A673 (cell line): ENCODE results near the gene AVPR1A. TPM values are rescaled to one million over a fixed set of nuclear protein-coding genes. Genes with fewer than 3 reads are reported as not detected.
A peak's percentile ranks its signal among the peaks of the same experiment; 100 is the strongest.

Experiments used
- Bru-seq: library from RNA; stranded (reverse); fragments of 400-500 nt; gene quantifications from one replicate; lab custom pipeline; 2021; lab: Mats Ljungman, UMichigan
- BruChase-seq, 2 experiments: library from RNA; stranded (reverse); fragments of 400-500 nt; gene quantifications; one replicate each; lab custom pipeline; 2021; lab: Mats Ljungman, UMichigan
- BruUV-seq: library from RNA; stranded (reverse); fragments of 400-500 nt; replicated peaks from 2 replicates; lab custom pipeline; 2021; lab: Mats Ljungman, UMichigan
- CTCF ChIA-PET: fragments of 300-600 bp; sonication (Branson Sonifier 250); formaldehyde crosslinking; loops from one replicate; lab custom pipeline; 2022; ENCODE audit warnings: antibody characterized with exemption; lab: Charles Lee
- POLR2A ChIA-PET: fragments of 300-600 bp; sonication (Branson Sonifier 250); formaldehyde crosslinking; loops from one replicate; lab custom pipeline; 2022; ENCODE audit warnings: antibody characterized with exemption; ENCODE audit not compliant: low non-redundant PET; lab: Charles Lee
- DNase-seq: peaks from one replicate; pipeline ENCODE4 v3.0.0-alpha.2; 2015; ENCODE audit warnings: low spot score
- H3K27ac ChIP-seq: fragments of 200-600 bp; sonication (generic); 2 replicates; pipeline ENCODE4 v1.5.1; 2016; ENCODE audit warnings: mixed run types, low read depth, mild to moderate bottlenecking, mixed read lengths, antibody characterized with exemption, low read length; ENCODE audit not compliant: poor library complexity, severe bottlenecking
- H3K27me3 ChIP-seq: fragments of 200-600 bp; sonication (generic); replicated peaks from 2 replicates; pipeline ENCODE4 v1.6.1; 2017; ENCODE audit warnings: mixed run types, low read depth, mild to moderate bottlenecking, mixed read lengths, antibody characterized with exemption, low read length; ENCODE audit not compliant: insufficient read depth, poor library complexity
- H3K36me3 ChIP-seq: fragments of 200-600 bp; sonication (generic); 2 replicates; pipeline ENCODE4 v1.6.1; 2016; ENCODE audit warnings: mixed run types, mild to moderate bottlenecking, mixed read lengths, antibody characterized with exemption, low read length; ENCODE audit not compliant: insufficient read depth, poor library complexity, severe bottlenecking
- H3K4me1 ChIP-seq: fragments of 200-600 bp; sonication (generic); 2 replicates; pipeline ENCODE4 v1.6.1; 2017; ENCODE audit warnings: mixed run types, mild to moderate bottlenecking, mixed read lengths, antibody characterized with exemption, low read length; ENCODE audit not compliant: insufficient read depth, poor library complexity, severe bottlenecking
- H3K4me3 ChIP-seq: fragments of 200-600 bp; sonication (generic); 2 replicates; pipeline ENCODE4 v1.5.1; 2016; ENCODE audit warnings: low read depth, mixed run types, mild to moderate bottlenecking, mixed read lengths, low read length; ENCODE audit not compliant: poor library complexity, severe bottlenecking
- H3K9me3 ChIP-seq: fragments of 200-600 bp; sonication (generic); 2 replicates; pipeline ENCODE4 v1.6.1; 2016; ENCODE audit warnings: mixed run types, low read depth, mild to moderate bottlenecking, mixed read lengths, antibody characterized with exemption, low read length; ENCODE audit not compliant: poor library complexity, severe bottlenecking
- EZH2 ChIP-seq: fragments of 200-600 bp; sonication (generic); IDR thresholded peaks from 2 replicates; pipeline ENCODE4 v1.6.1; 2017; ENCODE audit warnings: borderline replicate concordance, low read depth, mild to moderate bottlenecking, mixed read lengths, antibody characterized with exemption, low read length; ENCODE audit not compliant: poor library complexity, severe bottlenecking
- intact Hi-C: fragments of 100-400 bp; cut with micrococcal nuclease; formaldehyde crosslinking; loops from one replicate; pipeline ENCODE4 v1.10.0; 2022; ENCODE audit not compliant: unreplicated experiment
- long read RNA-seq: library from polyadenylated mRNA; stranded (forward); transcript quantifications from one replicate; pipeline ENCODE4 v2.0.0, GENCODE V29; 2022
- total RNA-seq: library from RNA; stranded (reverse); gene quantifications from 2 replicates; pipeline ENCODE4 v1.2.3, GENCODE V29; 2021
- TF ChIP-seq, protein P1 (sequence below): fragments of 300-800, 200-600 bp; sonication (generic); conservative IDR thresholded peaks from 2 replicates; pipeline ENCODE4 v1.5.1; 2017; ENCODE audit warnings: low read depth, mild to moderate bottlenecking, antibody characterized with exemption, low read length, moderate library complexity, mixed read lengths

AVPR1A gene
- 1.9 and 3.2 TPM in 2 replicates for total RNA-seq
- Bru-seq, nascent RNA = percentile 45 among the genes with signal in this experiment
- BruChase-seq, experiment 1, labeled RNA remaining after a 2-hour chase = percentile 69 among the genes with signal in this experiment
- percentile 62 among the genes with signal in this experiment for BruChase-seq, experiment 2, labeled RNA remaining after a 6-hour chase
- long read RNA-seq, full-length matches to known transcripts = 1 of 3 reads
- long read RNA-seq, partial matches to known transcripts = 0 of 3 reads
- long read RNA-seq, other reads (novel, unspliced or antisense) = 2 of 3 reads

DNA sequence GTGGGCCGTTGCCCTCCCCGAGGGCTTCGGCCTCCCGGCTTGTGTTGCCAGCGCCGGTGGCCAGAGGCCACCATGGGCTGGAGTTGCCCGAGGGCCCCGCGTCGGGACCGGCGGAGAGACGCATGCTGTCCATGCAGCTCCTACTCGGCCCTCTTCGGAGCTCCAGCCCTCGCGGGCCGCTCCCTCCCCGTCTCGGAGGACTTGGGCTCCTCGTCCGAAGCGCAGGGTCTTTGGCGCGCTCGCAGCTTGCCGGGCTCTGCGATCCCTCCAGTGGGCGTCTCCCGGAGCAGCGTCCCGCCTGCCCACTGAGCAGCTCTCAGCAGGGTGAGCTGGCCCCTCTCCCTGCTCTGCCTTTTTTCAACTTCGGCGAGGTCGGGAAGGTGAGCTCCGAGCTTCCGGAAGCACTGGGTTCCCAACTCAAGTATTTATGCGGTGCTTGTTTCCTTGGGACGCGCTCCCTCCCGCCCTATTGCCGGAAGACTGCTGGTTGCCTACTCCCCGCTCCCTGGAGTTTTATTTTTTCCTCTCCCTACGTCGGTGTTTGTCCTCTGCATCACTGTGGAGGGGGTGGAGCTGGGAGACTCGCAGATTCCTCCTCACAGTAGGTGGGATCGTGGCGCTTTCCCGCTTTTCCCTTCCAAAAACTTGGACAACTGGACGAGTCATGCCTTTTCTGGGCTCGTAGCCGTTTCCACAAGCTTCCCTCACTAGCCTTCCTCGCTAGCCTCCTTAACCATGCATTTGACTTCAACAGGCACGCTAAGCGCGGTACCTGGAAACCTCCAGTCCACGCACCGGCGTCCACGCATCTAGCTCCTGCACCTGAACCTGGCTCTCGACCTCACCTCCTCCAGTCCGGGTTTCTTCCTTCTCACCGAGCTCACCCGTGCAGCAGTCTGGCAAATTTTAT is at the start of gene AVPR1A:
Gene AVPR1A (minus strand): TSS at position 489 of the 910 bp plus-strand sequence. CDS start 365 bp downstream, at position 124.
- CTCF ChIA-PET = interaction anchor here (1.1 kb wide), 1 partner anchor 615 kb away, joined by 3 read pairs; no protein-coding TSS in a partner anchor
- no TSS peak for BruUV-seq
- POLR2A ChIA-PET = no interaction called here
- peak within 1 kb of the TSS; percentile 40 for H3K4me3 ChIP-seq
- peaks cover 45% of the 10 kb centered on the region for H3K27me3 ChIP-seq
- intact Hi-C loops = loop anchor here (5.0 kb wide), 1 partner anchor 126 kb away; no protein-coding TSS in a partner anchor
- H3K36me3 ChIP-seq = no peaks in the 10 kb centered on the region
- no peak within 1 kb of the TSS for H3K27ac ChIP-seq
- peak; percentile 30 for DNase-seq
- H3K4me1 ChIP-seq = no peaks in the 10 kb centered on the region
- TF ChIP-seq, protein P1, sequence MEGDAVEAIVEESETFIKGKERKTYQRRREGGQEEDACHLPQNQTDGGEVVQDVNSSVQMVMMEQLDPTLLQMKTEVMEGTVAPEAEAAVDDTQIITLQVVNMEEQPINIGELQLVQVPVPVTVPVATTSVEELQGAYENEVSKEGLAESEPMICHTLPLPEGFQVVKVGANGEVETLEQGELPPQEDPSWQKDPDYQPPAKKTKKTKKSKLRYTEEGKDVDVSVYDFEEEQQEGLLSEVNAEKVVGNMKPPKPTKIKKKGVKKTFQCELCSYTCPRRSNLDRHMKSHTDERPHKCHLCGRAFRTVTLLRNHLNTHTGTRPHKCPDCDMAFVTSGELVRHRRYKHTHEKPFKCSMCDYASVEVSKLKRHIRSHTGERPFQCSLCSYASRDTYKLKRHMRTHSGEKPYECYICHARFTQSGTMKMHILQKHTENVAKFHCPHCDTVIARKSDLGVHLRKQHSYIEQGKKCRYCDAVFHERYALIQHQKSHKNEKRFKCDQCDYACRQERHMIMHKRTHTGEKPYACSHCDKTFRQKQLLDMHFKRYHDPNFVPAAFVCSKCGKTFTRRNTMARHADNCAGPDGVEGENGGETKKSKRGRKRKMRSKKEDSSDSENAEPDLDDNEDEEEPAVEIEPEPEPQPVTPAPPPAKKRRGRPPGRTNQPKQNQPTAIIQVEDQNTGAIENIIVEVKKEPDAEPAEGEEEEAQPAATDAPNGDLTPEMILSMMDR = no peak
- TF ChIP-seq EZH2 = no peak
- H3K9me3 ChIP-seq = no peaks in the 10 kb centered on the region

DNA sequence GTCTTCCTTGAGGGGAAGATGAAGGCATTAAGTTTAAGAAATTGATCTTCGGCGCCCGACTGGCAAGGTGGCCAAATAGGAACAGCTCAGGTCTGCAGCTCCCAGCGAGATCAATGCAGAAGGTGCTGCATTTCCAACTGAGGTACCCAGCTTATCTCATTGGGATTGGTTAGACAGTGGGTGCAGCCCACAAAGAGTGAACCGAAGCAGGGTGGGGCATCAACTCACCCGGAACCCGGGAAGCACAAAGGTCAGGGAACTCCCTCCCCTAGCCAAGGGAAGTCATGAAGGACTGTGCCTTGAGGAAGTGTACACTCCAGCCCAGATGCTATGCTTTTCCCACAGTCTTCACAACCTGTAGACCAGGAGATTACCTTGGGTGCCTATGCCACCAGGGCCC is 45.2 kb upstream of the AVPR1A start:
- Histone ChIP-seq H3K4me3 (no peak overlapping the region), H3K27me3 (peaks cover 16% of the 10 kb centered on the region), H3K4me1 (no peaks in the 10 kb centered on the region), H3K27ac (no peak overlapping the region), H3K9me3 (no peaks in the 10 kb centered on the region), H3K36me3 (no peaks in the 10 kb centered on the region)
- no TSS peak for BruUV-seq
- no peak for DNase-seq
- intact Hi-C loops = no loop called here
- TF ChIP-seq, protein P1 = no peak
- no peak for TF ChIP-seq EZH2
- CTCF ChIA-PET = no interaction called here
- POLR2A ChIA-PET = no interaction called here

- intact Hi-C loops = no loop called here
- ChIA-PET POLR2A (no interaction called here), CTCF (no interaction called here)
- H3K4me1 ChIP-seq = no peaks in the 10 kb centered on the region
- no TSS peak for BruUV-seq
- TF ChIP-seq, protein P1 = no peak
- no peak for DNase-seq
- H3K36me3 ChIP-seq = no peaks in the 10 kb centered on the region
- no peaks in the 10 kb centered on the region for H3K27me3 ChIP-seq
- peaks cover 9% of the 10 kb centered on the region for H3K9me3 ChIP-seq
- H3K4me3 ChIP-seq = no peak overlapping the region
- no peak overlapping the region for H3K27ac ChIP-seq
These were observed 28.2 kb upstream of the AVPR1A start for GRCh38 chr12:63179224-63179623.
